Left ventricle myocardium superior (tissue), 1 donor: Measurements from ENCODE around the gene MAP2K5. TPM values are rescaled to one million over a fixed set of nuclear protein-coding genes. Genes with fewer than 3 reads are reported as not detected.
A peak's percentile ranks its signal among the peaks of the same experiment; 100 is the strongest.

Experiments used
- ATAC-seq: fragments of 200-7000 bp; cut with Tn5 transposase; one replicate; pipeline ENCODE4 v1.9.1; 2020; ENCODE audit warnings: mild to moderate bottlenecking, moderate library complexity
- DNase-seq: peaks from one replicate; pipeline ENCODE4 v3.0.0-alpha.2; 2020
- intact Hi-C: fragments of 100-400 bp; cut with micrococcal nuclease; formaldehyde crosslinking; loops from one replicate; pipeline ENCODE4 v1.11.0; 2022
- total RNA-seq: library from RNA; stranded (reverse); fragmentation: NEBNext Ultra II Directional; extraction: Animal tissue kit (Norgen Biotek cat#: 25700); gene quantifications from one replicate; pipeline ENCODE4 v1.2.1, GENCODE V29; 2021
- donor health status: DM: no; HTN: yes; CAD: no; lungs with severe emphysema.

The MAP2K5 gene
- total RNA-seq, 1 donor from 2014 or later = 22.0 TPM

DNA sequence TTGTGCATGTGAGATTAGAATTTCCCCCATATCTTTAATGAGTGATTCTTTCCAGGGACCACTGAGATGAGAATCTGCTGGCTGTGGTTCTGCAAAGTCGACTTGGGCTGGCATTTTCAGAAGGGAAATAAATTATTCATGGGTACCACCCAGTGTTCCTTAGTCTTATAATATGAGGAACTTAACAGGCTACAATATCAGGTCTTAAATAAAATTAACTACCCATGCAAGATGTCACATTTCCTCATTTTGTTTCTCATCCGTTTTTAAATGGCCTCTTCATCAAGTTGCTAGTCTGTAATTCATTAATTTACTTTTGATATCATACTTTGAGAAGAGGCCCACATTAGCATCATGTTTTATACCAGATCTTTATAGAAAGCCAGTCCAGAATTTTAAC is 224.5 kb downstream of the MAP2K5 start:
- intact Hi-C loops = no loop called here
- ATAC-seq (no peak), DNase-seq (no peak)

DNA sequence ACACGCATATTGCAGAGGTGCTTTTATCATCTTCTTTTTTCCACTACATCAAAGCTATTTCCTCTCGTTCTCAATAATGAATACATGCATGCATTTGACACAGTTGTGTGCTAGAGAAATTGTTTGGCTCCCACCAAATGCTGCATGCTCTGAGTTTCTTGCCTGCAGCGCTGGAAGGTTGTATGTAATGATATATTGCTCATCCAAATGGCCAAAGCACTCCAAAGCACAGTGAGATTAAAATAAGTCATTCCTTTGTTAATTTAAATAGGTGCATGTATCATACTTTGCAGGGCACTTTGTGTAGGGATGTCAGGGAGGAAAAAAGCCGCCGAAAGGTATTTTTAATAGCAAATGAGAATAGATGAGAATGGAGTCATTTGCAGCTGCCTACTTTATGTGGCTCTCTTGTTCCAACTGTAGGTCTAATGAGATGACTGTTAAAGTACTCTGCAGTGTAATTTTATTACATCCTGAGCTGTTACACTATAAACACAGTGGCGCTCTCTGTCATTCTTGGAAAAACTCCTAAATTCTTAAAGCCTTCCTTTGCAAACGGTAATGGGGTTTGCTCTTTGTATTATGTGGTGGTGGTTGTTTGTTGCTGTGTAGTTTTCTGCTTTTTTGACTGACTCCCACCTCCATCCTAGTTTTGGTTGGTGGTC is 225.9 kb downstream of the MAP2K5 start:
- ATAC-seq (no peak), DNase-seq (no peak)
- intact Hi-C loops = no loop called here

DNA sequence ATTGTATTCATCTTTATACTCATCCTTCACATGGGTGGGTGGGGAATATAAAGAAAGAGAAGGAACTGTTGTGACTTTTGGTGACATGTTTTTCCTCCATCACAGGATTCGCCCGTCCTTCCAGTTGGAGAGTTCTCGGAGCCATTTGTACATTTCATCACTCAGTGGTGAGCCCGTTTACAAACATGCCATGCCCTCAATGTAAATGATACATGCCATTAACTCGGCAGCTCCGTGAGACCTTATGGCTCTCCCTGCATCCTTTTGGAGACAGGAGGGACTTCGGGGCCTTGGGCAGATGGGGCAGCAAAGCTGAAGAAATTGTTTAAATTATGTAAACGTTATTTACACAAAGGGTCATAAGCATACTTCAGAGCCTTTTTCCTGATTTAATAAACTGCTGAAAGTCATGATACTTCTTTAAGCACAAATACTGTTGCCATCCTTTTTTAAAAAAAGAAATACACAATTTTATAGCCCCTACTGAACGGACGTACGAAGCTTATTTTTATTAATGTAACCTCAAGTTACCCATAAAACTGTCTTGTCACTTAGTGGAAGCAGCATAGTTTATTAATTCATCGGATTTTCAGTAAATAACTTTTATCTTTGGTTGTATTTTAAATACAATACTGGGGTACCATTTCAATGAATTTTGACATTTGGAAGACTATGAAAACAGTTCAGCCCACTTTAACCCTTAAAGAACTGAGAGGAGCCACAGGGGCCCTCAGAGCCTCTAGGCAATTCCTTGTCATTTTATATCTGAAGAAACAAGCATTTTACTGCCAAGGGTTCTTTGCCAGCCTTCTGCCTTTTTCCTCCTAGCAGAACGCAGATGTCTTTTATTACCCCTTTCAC is 227.2 kb downstream of the MAP2K5 start:
- ATAC-seq (no peak), DNase-seq (no peak)
- intact Hi-C loops = no loop called here

DNA sequence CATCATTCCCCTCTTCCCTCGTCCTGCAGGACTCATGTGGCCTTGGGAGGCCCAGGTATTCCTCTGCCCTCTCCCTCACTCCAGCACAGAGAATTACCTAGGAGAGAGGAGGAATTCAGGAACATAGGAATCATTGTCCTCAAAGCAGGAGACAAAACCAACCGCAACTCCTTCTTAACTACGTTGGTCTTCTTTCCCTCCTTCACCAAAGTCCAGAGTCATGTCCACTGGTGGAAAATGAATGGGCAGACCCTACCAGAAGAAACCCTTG is 227.8 kb downstream of the MAP2K5 start:
- intact Hi-C loops = no loop called here
- no peak for ATAC-seq
- DNase-seq = no peak

DNA sequence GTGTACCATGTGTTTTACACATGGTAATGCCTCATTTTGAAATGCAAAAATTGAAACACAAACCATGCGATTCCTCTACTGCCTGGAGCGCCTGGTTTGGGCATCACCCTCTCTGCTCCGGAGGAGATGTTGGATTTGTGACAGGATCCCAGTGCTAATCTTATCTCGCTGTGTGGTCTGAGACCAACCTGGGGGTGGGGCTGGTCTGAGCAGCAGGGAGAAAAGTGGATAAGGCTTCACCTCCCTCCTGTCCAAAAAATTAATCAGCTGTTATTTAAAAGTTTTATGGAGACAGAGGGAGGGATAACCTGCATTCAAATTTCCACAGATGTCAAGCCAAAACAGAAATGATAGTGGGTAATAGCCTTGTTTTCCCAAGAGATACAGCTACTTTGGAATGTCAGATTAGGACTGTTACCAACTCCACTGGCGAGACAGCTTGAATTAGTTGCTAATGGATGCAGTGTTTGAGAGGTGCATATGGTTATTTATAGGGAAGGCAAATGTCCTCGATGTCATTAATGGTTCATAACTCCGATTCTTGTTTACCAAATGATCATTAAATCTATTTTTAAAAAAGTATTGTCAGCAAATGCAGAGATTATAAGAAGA is 228.8 kb downstream of the MAP2K5 start:
- no peak for DNase-seq
- peak; percentile 57 for ATAC-seq
- intact Hi-C loops = no loop called here

DNA sequence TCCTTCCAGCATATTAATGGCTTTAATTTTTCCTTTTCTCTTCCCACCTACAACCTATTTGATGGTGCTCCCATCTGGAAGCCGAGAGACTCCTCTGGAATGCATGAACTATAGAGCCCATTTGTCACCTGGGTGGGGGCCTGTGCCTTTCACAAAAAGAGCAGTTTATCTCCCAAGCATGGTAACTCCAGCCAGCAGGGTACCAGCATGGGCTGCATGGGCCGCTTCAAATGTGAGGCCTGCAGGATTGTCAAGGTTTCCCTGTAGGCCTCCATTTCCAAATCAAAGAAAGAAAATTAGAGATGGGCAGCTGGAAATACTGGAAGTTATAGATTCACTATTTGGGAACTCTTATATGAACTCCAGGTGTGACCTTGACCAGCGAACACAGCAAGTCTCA is 232.1 kb downstream of the MAP2K5 start:
- ATAC-seq = no peak
- no peak for DNase-seq
- intact Hi-C loops = no loop called here

DNA sequence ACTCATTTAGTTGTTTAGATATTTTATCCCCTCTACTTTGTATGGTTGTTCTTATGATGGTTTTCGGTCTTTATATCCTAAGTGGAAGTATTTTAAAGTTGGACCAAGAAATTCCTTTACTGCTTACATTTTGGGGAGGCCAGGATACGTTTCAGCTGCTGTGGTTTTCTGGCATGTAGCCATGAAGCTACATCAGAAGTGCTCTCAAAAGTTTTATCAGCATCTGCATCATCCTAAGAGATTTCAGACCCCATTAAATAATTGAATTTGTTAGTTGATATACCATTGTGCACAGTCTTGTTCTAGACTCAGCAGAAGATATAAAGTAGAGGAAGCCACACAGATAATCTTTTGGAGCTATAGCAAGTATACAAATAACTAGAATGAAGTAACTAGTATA is 232.7 kb downstream of the MAP2K5 start:
- ATAC-seq (no peak), DNase-seq (no peak)
- intact Hi-C loops = no loop called here

DNA sequence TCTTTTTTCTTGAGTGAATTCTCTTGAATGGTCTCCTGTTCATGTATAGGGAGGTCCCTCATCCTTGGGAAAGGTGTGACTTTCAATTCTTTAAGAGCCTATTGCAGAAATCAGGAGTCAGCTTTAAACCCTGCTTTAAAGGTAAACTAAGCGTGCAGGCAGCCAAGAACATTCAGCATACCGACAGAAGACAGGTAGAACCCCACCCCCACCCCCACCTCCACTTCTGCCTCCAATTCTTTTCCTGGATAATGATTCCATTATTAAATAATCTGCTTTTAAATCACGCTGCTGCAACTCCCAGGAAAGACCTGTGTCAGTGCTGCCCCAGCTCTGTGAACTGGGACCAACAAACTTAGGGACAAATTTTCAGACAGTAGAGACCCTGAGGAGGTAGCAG is 233.5 kb downstream of the MAP2K5 start:
- no peak for ATAC-seq
- intact Hi-C loops = no loop called here

DNA sequence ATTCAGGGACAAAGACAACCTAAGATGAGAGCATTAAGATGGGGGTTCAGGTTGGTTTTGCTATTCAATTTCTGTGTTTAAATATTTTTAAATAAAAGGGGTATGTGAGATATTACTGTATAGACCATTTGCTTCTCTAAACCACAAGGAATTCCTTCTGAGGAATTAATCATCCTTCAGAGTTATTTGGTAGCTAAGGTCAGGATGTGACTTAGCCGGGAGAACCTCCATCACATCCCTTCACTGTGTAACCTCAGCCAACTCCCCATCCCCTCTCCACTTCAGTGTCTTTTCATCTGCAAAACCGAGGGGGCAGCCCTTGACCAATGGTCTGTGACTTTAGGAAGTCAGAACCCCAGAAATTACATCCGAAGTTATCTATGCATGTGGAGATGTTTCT is 234.1 kb downstream of the MAP2K5 start:
- no peak for DNase-seq
- intact Hi-C loops = no loop called here
- no peak for ATAC-seq

More for the DNA sequence above, 233.5 kb downstream of the MAP2K5 start:
- DNase-seq = no peak

DNA sequence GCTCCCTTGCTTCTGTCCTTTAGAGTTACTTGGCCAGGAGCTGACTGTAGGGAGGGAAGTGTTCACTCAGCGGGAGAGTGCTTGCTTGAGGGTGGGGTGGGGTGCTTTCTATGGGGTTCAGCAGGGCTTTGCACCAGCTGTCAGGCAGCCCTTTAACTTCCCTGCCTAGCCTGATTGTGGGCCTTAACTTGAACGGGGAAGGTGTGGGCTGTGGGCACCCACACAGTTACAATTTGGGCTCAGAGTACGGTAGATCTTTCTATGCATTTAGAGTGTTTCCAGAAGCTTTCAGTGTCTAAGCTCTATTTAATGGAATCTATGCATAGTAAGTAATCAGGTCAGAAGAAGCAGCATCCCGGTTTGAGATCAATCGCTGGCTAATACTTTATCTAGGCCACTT is 234.6 kb downstream of the MAP2K5 start:
- DNase-seq (no peak), ATAC-seq (no peak)

DNA sequence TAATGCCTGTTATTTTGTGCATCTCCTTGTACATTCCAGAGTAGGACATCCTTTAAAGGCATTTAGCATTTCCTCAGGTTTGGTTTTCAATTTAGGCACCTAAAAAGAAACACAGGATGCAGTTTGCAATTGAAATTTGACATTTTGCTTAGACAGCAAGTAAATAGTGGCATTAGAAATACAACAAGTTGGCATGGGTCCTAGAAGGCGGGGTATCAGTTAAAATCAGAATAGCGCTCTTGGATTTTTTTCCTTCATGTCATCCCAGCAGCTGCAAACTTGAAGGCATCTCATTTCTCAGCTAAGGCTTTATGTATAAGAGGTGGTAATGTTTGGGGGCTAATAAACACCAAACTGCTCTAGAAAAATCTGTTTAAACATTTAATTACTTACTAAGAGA is 235.3 kb downstream of the MAP2K5 start:
- ATAC-seq (no peak), DNase-seq (no peak)
- intact Hi-C loops = no loop called here

More for the DNA sequence above, 234.6 kb downstream of the MAP2K5 start:
- intact Hi-C loops = no loop called here

DNA sequence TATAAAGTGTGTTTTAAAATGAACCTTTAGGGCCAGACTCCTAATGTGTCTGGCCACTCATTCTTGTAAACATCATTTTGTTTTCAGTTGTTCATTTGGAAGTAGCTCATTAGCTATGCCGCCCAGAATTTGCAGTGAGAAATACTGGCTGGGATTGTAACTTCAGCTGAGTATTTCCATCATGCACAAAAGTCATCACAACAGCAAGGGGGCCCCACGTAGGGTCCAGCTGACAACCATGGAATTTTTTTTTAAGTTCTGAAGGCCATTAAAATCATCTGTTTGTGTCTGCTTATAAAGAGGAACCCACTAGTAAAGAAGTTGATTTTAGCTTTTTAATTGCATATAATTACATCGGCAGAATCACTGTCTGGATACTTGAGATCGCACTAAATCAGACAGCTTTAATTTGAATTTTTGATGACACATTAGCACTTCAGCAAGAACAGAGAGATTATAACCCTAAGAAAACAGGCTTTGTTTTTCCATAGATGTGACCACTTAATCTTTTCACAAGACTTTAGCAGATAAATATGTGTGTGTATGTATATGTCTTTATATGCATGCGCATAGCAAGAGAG is 236.6 kb downstream of the MAP2K5 start:
- no peak for DNase-seq
- intact Hi-C loops = no loop called here
- ATAC-seq = no peak

DNA sequence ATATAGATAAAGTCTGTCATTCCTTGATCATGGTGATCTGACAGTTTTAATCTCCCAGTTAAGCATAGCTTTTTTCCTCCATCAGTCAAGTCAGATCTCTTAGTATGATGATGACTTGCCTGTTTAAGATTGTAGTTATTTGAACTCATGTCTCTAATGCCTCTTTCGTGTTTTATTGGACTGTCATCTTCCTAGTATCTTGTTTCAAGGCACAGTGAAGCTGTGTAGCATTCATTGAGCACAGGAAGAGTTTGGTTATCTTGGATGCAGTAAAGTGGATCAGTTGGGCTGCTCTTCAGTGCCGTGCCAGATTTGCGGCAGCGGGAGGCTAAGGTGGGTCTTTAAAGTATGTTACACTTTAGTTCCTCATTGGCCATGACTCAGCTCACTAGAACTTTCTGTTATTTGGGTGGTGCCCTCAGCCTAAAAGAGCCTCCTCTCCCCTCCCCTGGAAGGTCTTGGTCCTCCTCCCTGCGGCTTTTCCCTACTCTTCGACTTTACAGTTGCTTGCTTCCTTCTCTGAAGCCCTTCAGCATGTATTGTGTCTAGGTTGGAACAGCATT is 237.1 kb downstream of the MAP2K5 start:
- DNase-seq (no peak), ATAC-seq (no peak)

DNA sequence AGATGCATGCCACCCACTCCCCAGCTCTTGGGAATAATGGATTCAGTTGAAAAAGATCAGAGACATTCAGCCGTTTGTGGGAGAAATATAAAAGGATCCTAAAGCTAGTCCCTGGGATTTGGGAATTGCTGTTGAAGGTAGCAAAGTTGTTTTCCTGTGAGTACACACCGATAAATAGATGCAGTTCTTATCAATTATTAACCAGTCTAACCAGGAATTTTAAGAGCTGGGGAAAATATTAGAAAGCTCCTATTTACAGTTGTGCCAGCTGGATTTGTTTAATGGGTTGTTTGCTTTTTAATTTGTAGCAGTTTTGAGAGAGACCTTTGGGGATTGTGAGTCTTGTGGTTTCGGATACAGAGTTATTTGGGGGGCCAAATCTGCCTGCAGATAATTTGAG is 238.6 kb downstream of the MAP2K5 start:
- intact Hi-C loops = no loop called here
- no peak for ATAC-seq

More for the DNA sequence above, 237.1 kb downstream of the MAP2K5 start:
- intact Hi-C loops = no loop called here

DNA sequence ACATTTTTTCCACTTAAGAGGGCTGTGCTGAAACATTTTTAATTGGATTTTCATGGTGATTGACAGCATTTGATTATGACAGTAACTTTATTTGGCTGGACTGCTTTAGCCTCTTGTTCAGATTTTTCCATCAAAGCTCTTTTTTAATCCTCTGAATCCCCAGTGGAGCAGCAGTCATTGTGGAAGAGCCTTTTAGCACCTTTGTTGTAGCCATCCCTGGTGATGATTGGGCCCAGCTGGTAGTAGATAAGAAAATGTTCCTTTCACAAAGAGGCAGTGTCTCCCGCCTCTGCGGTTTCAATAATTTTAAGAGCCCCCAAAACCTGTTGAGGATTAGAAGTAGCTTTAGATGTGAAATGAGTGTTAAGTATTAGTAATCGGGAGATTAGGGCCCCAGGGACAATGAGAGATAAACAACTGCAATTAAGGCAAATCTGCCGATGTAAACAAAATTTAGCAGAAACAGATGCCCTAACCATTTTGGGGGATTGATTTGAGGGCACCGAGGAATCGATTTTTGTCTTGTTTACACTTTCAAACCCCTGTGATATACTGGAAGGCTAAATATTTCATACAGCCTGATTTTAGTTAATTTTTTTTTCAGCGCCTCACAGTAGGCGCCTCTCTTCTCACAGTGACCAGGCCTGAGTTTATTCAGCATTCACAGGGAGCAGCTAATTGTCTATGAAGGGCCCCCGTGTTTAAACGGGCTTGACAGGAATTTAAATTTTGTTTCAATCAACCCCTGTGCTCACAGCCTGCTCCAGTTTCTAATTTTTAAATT is 239.6 kb downstream of the MAP2K5 start:
- DNase-seq = no peak
- no peak for ATAC-seq
- intact Hi-C loops = no loop called here

More for the DNA sequence above, 238.6 kb downstream of the MAP2K5 start:
- no peak for DNase-seq

DNA sequence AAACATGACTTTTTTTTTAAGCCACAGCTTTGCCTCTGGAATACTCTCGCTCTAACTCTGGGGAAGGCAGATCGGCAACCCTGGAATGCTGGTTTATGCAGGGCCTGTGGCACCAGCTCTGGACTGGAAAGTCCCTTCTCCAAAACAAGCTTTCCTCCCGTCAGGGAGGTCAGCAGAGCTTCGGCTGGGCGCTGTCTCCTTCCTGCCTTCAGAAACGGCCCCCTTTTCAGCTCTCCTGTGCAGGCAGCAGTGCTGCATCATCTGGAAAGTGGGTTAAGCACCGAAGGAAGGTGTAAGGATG is 240.1 kb downstream of the MAP2K5 start:
- ATAC-seq (no peak), DNase-seq (no peak)
- intact Hi-C loops = no loop called here

DNA sequence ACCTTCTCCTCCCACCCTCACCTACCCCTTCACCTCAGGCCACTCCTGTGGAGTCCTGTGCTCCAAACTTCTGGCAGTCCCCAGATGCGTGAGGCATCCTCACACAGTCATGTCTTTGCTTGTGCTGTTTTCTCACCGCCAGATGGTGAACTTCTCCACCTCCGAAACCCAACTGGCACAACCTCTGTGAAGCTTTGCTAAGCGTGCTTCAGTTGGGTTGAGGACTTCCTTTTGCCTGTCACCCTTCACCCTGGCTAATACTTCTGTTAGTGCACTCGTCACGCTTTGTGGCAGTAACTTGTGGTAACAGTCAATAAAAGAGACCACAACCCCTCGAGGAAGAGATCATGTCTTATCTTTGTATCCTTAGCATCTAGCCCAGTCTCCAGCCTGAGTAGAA is 240.8 kb downstream of the MAP2K5 start:
- DNase-seq (no peak), ATAC-seq (no peak)
- intact Hi-C loops = no loop called here

DNA sequence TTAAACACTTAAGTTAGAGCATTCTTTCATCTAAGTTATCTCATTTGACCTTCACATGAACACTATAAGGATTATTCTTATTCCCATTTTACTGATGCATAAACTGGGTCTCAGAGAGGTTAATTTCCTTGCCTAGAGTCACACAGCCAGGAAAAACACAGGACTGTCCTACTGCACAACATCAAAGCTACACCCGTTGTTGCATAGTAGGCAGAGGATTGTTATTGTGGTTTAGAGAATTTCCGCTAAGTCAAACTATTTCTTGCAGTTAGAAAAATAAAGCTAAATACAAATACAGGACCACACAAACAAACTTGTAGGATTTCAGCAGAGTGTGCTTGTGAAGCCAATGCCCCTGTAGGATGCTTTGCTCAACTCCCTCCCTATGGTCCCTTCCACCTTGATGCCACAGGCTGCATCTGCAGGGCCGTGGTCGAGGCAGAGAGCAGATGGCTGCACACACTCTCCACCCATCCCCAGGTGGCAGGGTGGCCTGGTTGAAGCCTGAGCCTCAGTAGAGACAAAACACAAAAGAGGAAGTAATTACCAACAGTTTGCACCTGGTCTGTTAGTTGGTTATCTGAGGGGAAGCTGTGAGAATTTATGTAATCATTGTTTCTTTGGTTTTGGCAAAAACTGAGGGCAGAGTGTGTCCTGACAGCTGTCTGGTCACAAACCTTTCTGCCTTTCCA is 241.7 kb downstream of the MAP2K5 start:
- intact Hi-C loops = no loop called here
- DNase-seq (no peak), ATAC-seq (no peak)
